Sigmoid colon (tissue), 7 donors: Measurements from ENCODE around the gene TRIM41. TPM values are rescaled to one million over a fixed set of nuclear protein-coding genes. Genes with fewer than 3 reads are reported as not detected.
A peak's percentile ranks its signal among the peaks of the same experiment; 100 is the strongest.

Source experiments
- DNase-seq: peaks from one replicate; pipeline ENCODE4 v3.0.0-alpha.2; 2019
- H3K27ac ChIP-seq, 4 donors: fragments of 200-600 bp; sonication (generic); one replicate each; pipeline ENCODE4 v1.5.1; 2016 to 2019; ENCODE audit warnings: mild to moderate bottlenecking in 1 of 4
- H3K27me3 ChIP-seq, 3 donors: fragments of 200-600 bp; sonication (generic); one replicate each; pipeline ENCODE4 v1.5.1; 2019; ENCODE audit warnings: mild to moderate bottlenecking in 1 of 3
- H3K36me3 ChIP-seq, 4 donors: fragments of 200-600 bp; sonication (generic); one replicate each; pipeline ENCODE4 v1.5.1; 2016 to 2019
- H3K4me1 ChIP-seq, 4 donors: fragments of 200-600 bp; sonication (generic); one replicate each; pipeline ENCODE4 v1.5.1; 2017 to 2019
- H3K4me3 ChIP-seq, 4 donors: fragments of 200-600 bp; sonication (generic); one replicate each; pipeline ENCODE4 v1.5.1; 2017 to 2019; ENCODE audit warnings: mild to moderate bottlenecking in 2 of 4, moderate library complexity in 1 of 4
- H3K9me3 ChIP-seq, 4 donors: fragments of 200-600 bp in 3 of 4; sonication (generic) in 3 of 4; one replicate each; pipeline versions ENCODE4 v1.5.1 to v1.6.1; 2013 to 2019
- EP300 ChIP-seq, 4 donors: sonication (generic); formaldehyde crosslinking; IDR thresholded peaks; one replicate each; pipeline ENCODE4 v1.6.1; 2017; ENCODE audit warnings: antibody characterized with exemption in 4 of 4
- POLR2A ChIP-seq, 2 donors: fragments of 450-650 bp; IDR thresholded peaks; one replicate each; pipeline ENCODE4 v1.6.1; 2016; ENCODE audit warnings: antibody characterized with exemption in 2 of 2, mild to moderate bottlenecking in 2 of 2, moderate library complexity in 2 of 2
- POLR2AphosphoS5 ChIP-seq, 4 donors: sonication (generic); formaldehyde crosslinking; IDR thresholded peaks; one replicate each; pipeline ENCODE4 v1.6.1; 2017; ENCODE audit warnings: antibody characterized with exemption in 4 of 4
- WGBS, 2 donors: extraction: QIAGEN DNeasy Blood & Tissue Kit; methylation state at CpG; one replicate each; pipeline ENCODE4 v1.1.7; 2013; 5-methylcytosine and 5-hydroxymethylcytosine counted together
- intact Hi-C: fragments of 100-400 bp; cut with DNase I; formaldehyde crosslinking; loops from one replicate; pipeline ENCODE4 v1.15.1; 2023
- polyA plus RNA-seq, 3 donors: library from polyadenylated mRNA; stranded (reverse); fragments of 200-250 nt; gene quantifications; one replicate each; pipeline ENCODE4 v1.2.3, GENCODE V29; 2013
- total RNA-seq, 4 donors: library from RNA; depleted of rRNA; stranded (reverse); fragments of >200 nt; gene quantifications; one replicate each; pipeline ENCODE4 v1.1.0, GENCODE V29; 2016
- TF ChIP-seq, protein P1 (sequence below), 4 experiments: fragments of 450-650 bp in 3 of 4; fragments of 200-600 bp in 1 of 4; IDR thresholded peaks; one replicate each; pipeline ENCODE4 v1.5.1; 2016 to 2019; ENCODE audit warnings: antibody characterized with exemption in 4 of 4, mild to moderate bottlenecking in 3 of 4, moderate library complexity in 2 of 4
- donor health status: healthy with polysubstance abuse.
- donor health status: Bipolar disorder and iron deficiency.
- donor health status: healthy.

TRIM41 gene
- total and polyA plus RNA-seq, 7 donors = 8.2 to 25.3 (median 14.1) TPM

DNA sequence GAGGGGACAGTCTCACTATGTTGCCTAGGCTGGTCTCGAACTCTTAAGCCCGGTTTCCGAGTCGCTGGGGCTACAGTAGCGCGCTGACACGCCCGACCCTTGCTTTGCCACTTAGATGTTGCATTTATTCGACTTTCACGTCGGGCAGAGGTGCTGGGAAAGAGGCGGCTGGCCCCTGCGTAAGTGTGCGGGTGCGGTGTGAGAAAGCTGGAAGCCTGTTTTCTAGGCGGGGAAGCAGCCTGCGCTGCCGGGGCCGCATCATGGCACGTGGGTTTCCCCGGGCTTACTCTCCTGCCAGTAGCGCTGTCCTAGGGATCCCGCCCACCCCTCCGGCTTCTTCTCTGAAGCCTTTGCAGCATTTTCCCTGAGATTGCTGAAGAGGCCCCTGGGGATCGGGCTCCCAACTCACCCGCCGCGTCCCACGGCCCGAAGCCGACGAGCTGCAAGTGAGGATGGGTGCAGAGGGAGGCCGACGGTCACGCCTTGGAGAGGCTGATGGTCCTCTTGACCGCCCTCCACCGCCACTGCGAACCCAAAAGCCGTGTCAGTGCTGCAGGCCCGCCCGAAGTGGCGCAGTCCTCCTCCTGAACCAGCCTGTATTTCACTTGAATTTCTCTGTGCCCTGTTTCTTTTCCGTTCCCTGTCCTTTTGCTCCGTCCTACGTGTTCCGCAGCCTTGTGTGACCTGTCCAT is 5.8 kb upstream of the TRIM41 start:
- H3K4me3 ChIP-seq = peak overlapping the region; percentile 30 to 53 (median 43)
- no peaks in the 10 kb centered on the region for H3K9me3 ChIP-seq
- peaks cover 0 to 36% (median 27%) of the 10 kb centered on the region in 4 donors for H3K4me1 ChIP-seq
- H3K36me3 ChIP-seq = no peaks in the 10 kb centered on the region
- intact Hi-C loops = no loop called here
- peak overlapping the region; percentile 67 to 77 (median 74) for H3K27ac ChIP-seq
- TF ChIP-seq POLR2AphosphoS5 (IDR thresholded peaks at IDR 0.05) = no peak
- no peak for TF ChIP-seq POLR2A (IDR thresholded peaks at IDR 0.05)
- TF ChIP-seq, protein P1, sequence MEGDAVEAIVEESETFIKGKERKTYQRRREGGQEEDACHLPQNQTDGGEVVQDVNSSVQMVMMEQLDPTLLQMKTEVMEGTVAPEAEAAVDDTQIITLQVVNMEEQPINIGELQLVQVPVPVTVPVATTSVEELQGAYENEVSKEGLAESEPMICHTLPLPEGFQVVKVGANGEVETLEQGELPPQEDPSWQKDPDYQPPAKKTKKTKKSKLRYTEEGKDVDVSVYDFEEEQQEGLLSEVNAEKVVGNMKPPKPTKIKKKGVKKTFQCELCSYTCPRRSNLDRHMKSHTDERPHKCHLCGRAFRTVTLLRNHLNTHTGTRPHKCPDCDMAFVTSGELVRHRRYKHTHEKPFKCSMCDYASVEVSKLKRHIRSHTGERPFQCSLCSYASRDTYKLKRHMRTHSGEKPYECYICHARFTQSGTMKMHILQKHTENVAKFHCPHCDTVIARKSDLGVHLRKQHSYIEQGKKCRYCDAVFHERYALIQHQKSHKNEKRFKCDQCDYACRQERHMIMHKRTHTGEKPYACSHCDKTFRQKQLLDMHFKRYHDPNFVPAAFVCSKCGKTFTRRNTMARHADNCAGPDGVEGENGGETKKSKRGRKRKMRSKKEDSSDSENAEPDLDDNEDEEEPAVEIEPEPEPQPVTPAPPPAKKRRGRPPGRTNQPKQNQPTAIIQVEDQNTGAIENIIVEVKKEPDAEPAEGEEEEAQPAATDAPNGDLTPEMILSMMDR (IDR thresholded peaks at IDR 0.05) = no peak
- TF ChIP-seq EP300 (IDR thresholded peaks at IDR 0.05) = no peak
- WGBS, 2 donors = 1% methylated on average over 46 of the region's 46 CpGs
- DNase-seq = peak; percentile 80
- H3K27me3 ChIP-seq = no peaks in the 10 kb centered on the region

DNA sequence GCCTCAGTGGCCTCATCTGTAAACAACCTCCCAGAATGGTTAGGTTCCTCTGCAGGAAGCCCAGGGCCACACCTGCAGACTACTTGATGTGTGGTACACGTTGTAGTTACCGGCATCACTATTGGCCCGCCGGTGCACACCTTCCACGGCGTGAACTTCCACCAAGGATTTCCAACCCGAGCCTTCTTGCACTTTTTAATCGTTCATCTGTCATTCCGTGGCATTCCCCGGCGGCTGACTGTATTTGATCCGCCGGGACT is 5.3 kb upstream of the TRIM41 start:
- Histone ChIP-seq H3K9me3 (no peaks in the 10 kb centered on the region), H3K27me3 (no peaks in the 10 kb centered on the region), H3K4me3 (peak overlapping the region; percentile 30 to 53 (median 43)), H3K36me3 (no peaks in the 10 kb centered on the region), H3K4me1 (peaks cover 0 to 37% (median 29%) of the 10 kb centered on the region in 4 donors), H3K27ac (peak overlapping the region; percentile 67 to 77 (median 74))
- no peak for DNase-seq
- TF ChIP-seq POLR2AphosphoS5 (IDR thresholded peaks at IDR 0.05) (no peak), POLR2A (IDR thresholded peaks at IDR 0.05) (no peak), EP300 (IDR thresholded peaks at IDR 0.05) (no peak)
- TF ChIP-seq, protein P1 (IDR thresholded peaks at IDR 0.05) = no peak
- 2 to 3% methylated on average over 13 of the region's 13 CpGs for WGBS, 2 donors
- intact Hi-C loops = loop anchor here (1.0 kb wide), 2 partner anchors 11 to 26 kb away; no protein-coding TSS in a partner anchor

DNA sequence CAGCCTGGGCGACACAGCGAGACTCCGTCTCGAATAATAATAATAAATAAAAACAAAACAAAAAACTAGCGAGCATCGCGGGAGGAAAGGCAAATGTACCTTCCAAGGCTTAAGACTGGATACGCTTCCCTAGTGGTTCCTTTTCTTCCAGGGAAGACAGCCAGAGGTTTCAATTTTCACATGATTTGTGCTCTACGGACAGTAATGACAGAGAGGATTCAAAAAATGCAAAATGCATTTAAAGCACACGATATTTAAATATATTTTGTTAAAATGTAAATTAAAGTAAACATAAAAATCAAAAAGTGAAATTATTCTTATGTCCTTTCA is 4.3 kb upstream of the TRIM41 start:
- intact Hi-C loops = loop anchor here (1.0 kb wide), 2 partner anchors 12 to 27 kb away; no protein-coding TSS in a partner anchor

DNA sequence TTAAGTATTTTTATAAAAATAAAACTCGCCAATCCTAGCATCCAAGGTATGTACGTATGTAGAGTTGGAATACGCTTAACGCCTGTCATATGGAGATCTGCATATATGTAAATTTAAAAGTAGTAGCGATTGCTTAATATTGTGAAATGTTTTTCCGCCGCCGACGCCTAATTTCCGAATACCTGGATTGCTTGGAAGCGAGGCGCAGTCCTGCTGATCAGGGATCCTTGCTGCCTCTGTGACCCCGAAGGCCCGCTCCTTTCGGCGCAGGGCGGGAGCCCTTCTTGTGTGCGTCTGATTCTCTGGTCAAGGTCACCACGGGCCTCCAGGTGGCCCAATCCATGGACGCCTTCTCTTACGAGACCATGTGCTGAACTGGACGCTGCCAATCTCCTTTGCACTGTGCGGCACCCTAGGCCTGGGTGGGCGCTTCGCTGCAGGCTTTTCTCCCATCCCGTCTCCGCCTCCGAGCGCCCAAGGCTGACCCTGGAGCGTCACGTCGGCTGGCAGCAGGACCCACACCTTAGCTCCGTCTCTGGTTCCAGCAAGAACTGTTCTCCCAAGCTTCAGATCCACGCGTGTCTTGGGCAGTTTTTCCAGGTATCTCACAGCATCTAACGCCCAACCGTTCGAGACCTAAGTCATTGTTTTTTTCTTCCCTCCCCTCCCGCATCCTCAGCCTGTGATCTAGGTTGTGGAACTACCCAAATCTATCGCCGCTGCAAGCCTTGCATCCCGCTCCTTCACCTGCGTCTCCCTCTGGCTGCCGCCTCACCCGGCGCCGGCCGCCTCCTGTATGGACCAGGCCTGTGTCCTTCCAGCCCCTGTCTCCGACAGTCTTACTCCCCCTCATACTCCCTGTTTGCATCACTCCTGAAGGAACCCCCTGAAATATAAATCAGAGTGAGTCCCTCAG is 3.6 kb upstream of the TRIM41 start:
- Histone ChIP-seq H3K9me3 (no peaks in the 10 kb centered on the region), H3K36me3 (no peaks in the 10 kb centered on the region), H3K4me1 (peaks cover 4 to 47% (median 35%) of the 10 kb centered on the region in 4 donors), H3K27me3 (no peaks in the 10 kb centered on the region), H3K27ac (no peak overlapping the region), H3K4me3 (no peak overlapping the region)
- TF ChIP-seq EP300 (IDR thresholded peaks at IDR 0.05) = no peak
- no peak for TF ChIP-seq POLR2A (IDR thresholded peaks at IDR 0.05)
- TF ChIP-seq, protein P1 (IDR thresholded peaks at IDR 0.05) = no peak
- TF ChIP-seq POLR2AphosphoS5 (IDR thresholded peaks at IDR 0.05) = no peak
- intact Hi-C loops = no loop called here
- no peak for DNase-seq
- WGBS, 2 donors = 75 to 85% methylated on average over 49 of the region's 49 CpGs

More for the DNA sequence above, 4.3 kb upstream of the TRIM41 start:
- H3K27me3 ChIP-seq = no peaks in the 10 kb centered on the region
- peaks cover 4 to 39% (median 29%) of the 10 kb centered on the region in 4 donors for H3K4me1 ChIP-seq
- H3K27ac ChIP-seq = peak overlapping the region in 3 of 4 donors; percentile 73 to 77 (median 75)
- no peaks in the 10 kb centered on the region for H3K36me3 ChIP-seq
- TF ChIP-seq POLR2A (IDR thresholded peaks at IDR 0.05) (no peak), EP300 (IDR thresholded peaks at IDR 0.05) (no peak), POLR2AphosphoS5 (IDR thresholded peaks at IDR 0.05) (no peak)
- TF ChIP-seq, protein P1 (IDR thresholded peaks at IDR 0.05) = no peak
- WGBS, 2 donors = 21 to 31% methylated on average over 10 of the region's 10 CpGs
- H3K4me3 ChIP-seq = peak overlapping the region; percentile 30 to 53 (median 43)
- H3K9me3 ChIP-seq = no peaks in the 10 kb centered on the region
- no peak for DNase-seq
